CD4-positive, alpha-beta T cell treated with Interleukin-6 for 4 hours (primary cell): ENCODE measurements around the gene CREG1.

ENCODE experiments used
- DNase-seq: peaks from one replicate; pipeline ENCODE4 v3.0.0-alpha.2; 2020; ENCODE audit warnings: mixed read lengths

CREG1 gene

GRCh38 chr1:167502719-167503462 lies 50.7 kb downstream of the CREG1 start:
- no peak for DNase-seq

DNA sequence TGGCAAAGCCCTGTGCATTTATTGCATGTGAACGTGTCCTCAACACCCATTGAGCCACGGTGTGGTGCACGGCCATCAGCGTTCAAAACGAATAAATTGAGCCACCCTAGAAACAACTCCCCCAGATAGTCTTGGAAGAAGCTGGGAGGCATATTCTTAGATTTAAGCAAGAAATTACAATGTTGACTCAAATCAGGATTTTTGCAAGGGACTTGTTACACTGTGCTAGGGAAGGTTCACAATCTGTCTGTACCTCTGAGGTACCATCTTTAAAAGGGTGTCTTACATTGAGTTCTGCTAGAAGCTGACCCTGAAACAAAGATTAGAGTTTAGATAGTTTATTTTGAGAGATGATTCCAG lies 51.4 kb downstream of the CREG1 start:
- DNase-seq = no peak

GRCh38 chr1:167501515-167502191 lies 51.9 kb downstream of the CREG1 start:
- peak; percentile 48 for DNase-seq

DNA sequence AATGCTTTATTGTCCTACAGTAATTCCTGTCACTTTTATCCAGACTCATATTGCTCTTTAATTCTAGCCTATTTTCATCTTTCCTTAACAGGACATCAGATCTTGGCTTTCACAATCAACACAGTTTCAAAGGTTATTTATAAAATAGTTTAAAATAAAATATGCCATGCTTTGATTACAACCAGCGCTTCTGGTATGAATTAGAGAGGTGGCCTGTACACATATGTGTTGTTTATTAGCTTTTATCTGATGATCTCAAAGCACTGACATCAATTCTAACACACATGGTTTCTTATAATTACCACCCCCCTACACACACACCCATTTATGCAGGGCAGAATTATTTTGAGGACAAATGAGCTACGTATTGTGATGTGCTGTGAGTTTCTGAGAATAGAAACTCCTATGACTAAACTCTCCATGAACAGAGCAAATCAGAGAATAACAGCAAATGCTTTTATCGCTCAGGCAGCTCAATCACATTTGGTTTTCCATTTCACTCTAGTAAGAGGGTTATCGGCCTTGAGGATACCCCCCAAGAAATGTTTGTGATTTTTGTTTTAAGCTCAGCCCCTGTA lies 53.2 kb downstream of the CREG1 start:
- DNase-seq = no peak

- peak; percentile 45 for DNase-seq
Observed at GRCh38 chr1:167499664-167500101, 53.9 kb downstream of the CREG1 start.

DNA sequence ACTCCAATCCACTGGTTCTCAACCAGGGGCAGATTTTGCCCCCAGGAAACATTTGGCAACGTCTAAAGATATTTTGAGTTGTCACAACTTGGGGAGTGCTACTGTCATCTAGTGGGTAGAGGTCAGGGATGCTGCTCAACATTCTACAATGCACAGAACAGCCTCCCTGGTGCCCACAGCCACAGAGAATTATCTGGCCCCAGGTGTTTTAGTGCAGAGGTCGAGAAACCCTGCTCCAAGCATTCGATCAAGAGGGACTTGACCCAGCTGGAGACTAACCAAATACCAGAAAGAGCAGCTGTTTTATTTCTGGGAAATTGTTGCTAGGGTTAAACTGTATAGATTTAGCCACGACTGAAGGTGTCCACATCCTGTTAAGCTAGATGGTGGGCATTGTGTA lies 54.5 kb downstream of the CREG1 start:
- no peak for DNase-seq

- DNase-seq = no peak
Observed at GRCh38 chr1:167496797-167497619, 56.6 kb downstream of the CREG1 start.

- no peak for DNase-seq
Observed at GRCh38 chr1:167493372-167493771, 60.2 kb downstream of the CREG1 start.

- peak; percentile 34 for DNase-seq
Observed at GRCh38 chr1:167492481-167492910, 61.1 kb downstream of the CREG1 start.

GRCh38 chr1:167491586-167492461 lies 61.7 kb downstream of the CREG1 start:
- DNase-seq = peak; percentile 44
